Measurements from ENCODE around the gene KDM5B.
"Not testable (repeated sequence)": the region's sequence is repeated elsewhere in the genome, so short reads cannot be mapped to it uniquely, and the experiment has no call there.

KDM5B gene

DNA sequence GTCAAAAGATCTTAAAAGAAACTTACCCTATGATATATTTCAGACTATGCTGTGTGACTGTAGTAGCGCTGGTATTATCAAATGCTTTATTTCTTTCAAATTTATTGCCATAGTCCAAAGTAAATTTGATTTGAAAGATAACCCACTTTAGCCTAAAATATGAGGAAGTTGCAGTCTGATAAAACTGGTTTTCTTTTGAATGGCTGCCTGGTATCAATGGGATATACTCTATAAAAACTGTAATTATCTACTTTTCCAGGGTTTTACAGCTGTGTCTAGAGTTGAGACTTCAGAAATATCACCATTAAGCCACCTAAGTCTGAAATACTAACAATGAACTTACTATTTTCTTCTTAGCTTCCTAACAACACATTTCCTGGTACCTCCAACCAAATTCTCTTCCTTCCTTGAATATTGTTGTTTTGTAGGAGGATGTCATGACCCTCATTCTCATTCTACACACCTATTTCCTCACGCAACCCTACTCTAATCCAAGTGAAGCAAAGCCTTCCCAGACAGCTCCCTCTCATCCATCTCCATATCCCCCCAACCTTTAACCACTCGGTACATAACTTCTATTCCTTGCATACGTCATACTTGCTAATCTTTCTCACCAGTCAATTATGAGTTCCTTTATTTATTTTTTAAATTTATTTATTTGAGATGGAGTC lies 17.0 kb downstream of the KDM5B start:
- DNase-seq: no peak

DNA sequence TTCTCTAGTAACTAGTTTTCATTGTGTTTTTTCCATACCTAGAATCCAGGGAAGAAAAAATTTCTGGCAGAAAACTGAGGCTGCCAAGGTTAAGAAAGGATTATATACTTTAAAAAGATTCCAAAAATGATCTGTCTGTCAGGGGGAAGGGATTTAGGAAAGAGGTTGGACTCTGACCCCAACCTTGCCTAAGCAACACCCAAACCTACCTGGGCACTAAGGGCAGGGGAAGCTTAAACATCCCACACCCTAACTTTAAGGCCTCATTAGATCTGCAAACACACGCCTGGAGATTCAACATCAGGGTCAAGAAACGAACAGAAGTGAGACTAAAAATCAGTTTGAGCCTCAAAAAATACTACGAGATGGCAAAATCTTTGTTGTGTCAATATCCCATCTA lies 19.4 kb downstream of the KDM5B start:
- DNase-seq: no peak

- DNase-seq: no peak
These were observed 21.4 kb downstream of the KDM5B start for GRCh38 chr1:202786804-202787203.

DNA sequence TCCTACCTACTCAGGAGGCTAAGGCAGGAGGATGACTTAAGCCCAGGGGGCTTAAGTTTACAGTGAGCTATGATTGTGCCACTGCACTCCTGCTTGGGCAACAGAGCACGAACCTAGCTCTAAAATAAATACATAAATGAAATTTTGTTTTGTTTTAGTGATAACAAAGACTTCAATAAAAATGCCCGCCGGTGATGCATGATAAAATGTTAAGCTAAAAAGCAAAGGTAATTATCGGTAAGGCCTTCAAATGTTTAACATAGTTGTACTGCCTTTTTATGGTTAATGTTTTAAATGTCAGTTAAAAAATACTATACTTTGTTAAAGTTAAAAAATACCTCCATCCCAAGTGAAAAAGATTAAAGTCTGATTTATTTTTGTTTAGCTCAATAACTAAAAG lies 27.0 kb downstream of the KDM5B start:
- no peak for DNase-seq

DNA sequence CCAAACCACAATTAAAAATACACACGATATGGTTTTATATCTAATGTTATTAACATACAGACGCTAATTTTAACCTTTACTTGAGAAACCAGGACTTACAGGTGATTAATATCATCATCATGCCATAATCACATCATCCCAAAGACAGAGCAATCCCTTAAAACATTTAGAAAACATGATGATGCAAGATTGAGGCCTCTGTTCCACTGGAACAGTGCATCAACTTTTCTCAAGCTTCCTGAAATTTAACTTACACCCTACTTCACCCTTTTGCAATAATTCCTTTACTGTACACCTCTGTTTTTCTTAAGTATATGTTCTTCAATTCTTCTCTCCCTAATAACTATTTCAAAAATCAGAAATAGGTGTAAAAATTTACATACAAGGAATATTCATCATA lies 38.1 kb downstream of the KDM5B start:
- no peak for DNase-seq

DNA sequence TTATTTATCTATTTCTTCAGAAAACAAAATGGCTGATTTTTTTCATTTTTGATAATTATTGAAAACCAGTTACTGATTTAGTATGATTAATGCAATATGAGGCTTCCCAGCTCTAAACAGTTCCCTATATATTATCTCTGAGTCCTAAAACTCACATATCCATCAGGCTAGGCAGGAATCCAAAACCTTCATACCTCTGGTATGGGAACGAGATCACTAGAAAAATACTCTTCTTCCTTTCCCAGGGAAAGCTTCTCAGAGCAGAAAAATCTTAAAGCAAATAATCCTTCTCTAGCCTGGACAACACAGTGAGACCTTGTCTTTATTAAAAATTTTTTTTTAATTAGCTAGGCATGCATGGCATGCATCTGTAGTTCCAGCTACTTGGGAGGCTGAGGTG lies 42.5 kb downstream of the KDM5B start:
- no peak for DNase-seq

- no peak for DNase-seq
These were observed 46.2 kb downstream of the KDM5B start for GRCh38 chr1:202762019-202762418.

GRCh38 chr1:202760589-202760988 lies 47.6 kb downstream of the KDM5B start:
- no peak for DNase-seq

- DNase-seq: no peak
These were observed 51.8 kb downstream of the KDM5B start for GRCh38 chr1:202756391-202756790.

DNA sequence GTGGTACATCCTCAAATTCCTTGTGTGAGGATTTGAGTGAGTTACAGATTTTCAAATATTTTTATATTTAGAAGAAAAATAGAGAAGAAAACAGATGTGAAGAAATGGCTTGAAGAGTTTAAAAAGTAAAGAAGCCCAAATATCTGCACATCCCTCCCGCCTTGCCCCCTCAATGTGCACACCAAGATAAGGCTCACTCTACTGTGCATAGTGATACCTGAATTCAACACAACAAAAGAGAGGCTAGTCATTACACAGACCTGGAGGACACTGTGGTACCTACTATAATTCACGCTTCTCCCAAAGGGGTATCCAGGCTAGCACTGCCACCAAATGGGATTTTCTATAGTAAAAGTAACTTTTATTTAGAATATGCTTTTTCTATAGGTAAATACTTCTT lies 53.9 kb downstream of the KDM5B start:
- no peak for DNase-seq

DNA sequence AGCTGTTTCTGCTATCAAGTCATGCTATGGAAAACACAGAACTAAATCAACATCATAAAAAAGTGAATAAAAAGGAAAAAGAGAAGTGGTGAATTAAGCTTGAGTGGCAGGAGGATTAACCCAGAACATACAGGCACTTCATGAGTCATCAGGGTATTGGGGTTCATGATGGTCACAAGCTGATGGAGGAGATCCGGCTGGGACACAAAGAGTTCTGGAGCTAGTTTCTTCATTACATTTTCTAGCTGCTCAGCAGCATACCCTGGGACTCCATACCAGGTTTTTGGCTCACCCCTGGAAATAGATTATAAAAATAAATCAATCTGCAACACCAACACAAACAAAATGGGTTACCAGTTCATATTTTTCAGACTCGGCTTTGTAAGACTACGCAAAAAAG lies 55.4 kb downstream of the KDM5B start:
- DNase-seq: no peak

DNA sequence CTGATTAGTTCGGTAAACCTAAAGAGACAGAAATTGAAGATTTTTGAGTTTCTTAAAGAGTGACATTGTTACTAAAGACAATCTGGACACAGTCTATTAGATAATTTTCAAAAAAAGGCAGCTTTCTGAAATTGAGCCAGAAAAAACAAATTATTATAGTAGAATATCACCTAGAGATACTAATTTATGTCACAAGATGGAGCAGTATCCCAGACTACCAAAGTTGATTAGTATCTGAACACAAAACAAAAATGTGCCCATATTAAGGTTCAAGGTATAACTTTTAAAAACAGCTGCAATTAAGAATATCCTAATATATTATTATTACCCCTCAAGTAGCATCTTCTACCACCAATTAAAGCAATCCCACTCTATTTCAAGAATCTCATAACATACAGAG lies 57.5 kb downstream of the KDM5B start:
- no peak for DNase-seq

- no peak for DNase-seq
These were observed 58.2 kb downstream of the KDM5B start for GRCh38 chr1:202750024-202750423.

DNA sequence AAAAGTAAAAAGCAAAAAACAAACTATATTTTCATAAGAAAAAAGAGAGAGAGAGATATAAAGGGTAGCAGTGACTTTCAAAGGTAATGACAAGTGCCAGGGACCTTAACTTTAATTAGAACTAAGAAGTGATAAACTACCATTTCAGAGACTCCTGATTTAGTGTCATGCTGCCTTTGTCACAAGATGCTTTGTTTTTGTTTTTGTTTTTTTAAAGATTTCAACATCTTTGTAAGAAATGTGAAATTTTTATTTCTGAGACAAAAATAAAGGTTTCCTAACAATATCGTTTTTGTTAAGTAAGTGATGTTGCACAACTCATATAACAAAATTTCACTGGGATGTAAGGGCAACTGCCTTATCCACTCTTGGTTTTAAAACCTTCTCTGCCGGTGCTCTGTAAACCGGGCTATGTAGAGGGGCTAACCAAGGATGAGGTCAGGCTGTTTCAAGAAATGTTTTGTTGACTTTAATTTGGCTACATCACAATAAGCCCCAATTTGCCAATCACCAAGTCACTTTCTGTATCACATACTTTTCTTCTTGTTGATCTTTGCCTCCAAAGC lies 62.8 kb downstream of the KDM5B start:
- no peak for DNase-seq

GRCh38 chr1:202744770-202745169 lies 63.5 kb downstream of the KDM5B start:
- DNase-seq: not testable (repeated sequence)

DNA sequence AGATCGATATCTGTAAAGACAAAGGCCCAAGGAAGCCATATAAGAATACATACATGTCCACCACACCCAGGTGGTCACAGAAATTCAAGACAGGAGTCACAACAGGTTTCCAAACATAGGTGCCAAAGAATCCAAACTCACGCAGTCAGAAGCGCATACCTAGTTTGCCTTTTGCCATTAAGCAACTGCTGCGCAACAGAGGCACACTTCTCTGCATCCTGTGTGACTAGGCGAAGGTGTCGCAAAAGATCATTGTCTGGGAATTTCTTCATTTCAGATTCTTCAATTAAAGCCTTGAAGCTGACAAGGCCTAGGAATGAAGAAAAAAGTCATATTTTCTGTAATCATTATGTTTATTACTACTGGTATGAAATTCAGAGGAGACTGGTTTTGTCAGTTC lies 65.7 kb downstream of the KDM5B start:
- DNase-seq: no peak

DNA sequence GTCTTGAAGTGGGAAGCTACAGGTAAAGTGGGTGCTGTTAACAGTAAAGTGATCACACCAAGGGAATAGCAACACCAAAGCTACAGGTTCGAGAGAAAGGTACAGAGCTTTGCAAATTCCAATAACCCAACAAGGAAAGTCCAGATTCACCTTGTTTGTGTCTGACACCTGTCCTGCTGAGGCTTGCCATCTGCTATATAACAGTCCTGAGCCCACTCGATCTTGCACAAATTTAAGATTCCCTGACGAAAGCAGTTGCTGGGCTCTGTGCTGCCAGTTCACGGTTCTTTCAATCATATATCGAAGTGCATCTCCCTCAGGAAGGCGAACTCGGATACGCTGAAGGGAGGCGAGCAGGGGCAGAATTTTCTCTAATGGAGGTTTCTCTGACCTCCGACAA lies 75.0 kb downstream of the KDM5B start:
- DNase-seq: no peak

DNA sequence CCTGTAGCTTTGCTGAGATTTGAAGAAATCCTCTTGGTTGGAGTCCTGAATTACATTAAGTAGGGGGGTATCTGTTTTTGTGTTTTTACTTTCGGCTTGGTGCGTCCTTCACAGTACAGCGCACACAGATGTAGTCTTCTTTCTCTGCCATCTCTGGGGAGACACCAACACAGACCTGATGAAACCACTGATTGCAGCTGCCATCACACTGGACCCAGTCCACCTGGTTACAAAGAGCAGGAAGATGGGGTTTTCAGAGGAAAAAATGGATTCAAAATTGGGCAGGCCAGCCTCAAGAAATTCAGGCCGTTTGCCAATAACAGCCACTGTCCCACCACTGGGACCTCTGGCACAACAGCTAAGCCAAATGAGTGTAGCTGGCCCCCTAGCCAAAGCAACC lies 79.3 kb downstream of the KDM5B start:
- no peak for DNase-seq

DNA sequence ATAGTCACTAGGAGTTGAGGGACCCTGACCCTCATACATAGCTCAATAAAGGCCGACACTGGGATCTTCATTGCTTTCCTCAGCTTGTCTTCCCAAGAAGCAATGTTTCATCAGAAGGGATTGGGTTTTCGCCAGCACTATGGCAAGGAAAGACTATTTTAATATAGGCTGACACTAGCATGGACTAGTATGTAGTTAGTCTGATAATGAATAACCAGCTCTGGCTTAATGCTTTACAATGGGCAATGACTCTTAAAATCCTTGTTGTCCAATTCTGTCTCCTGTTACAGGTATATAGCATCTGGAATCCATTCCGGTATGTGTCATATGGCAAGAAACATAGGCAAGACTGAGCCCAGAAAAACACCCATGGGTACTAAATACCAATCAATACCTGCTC lies 82.7 kb downstream of the KDM5B start:
- no peak for DNase-seq

DNA sequence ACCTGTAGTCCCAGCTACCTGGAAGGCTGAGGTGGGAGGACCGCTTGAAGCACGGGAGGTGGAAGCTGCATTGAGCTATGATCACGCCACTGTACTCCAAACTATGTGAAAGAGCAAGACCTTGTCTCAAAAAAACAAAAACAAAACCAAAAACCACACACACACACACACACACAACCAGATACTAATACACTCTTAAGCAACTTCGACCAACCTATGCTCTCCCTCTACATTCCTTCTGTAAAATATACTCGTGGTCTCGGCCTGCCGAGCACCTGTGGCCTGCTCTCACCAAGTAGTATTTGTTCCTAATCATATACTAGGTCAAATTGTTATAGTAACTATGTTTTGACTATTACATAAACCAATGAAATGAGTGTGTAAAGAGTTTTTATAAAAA lies 84.5 kb downstream of the KDM5B start:
- no peak for DNase-seq

DNA sequence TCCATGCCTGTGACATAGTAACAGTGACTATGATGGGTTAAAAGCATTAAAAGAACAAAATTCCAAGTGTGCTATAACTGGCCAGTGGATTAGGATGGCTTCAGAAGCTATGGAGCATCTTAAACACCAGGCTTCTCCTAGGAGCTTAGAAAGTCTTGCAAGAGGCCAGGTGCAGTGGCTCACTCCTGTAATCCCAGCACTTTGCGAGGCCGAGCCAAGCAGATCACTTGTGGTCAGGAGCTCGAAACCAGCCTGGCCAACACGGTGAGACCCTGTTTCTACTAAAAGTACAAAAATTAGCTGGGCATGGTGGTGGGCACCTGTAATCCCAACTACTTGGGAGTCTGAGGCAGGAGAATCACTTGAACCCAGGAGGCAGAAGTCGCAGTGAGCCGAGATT lies 85.2 kb downstream of the KDM5B start:
- not testable (repeated sequence) for DNase-seq

DNA sequence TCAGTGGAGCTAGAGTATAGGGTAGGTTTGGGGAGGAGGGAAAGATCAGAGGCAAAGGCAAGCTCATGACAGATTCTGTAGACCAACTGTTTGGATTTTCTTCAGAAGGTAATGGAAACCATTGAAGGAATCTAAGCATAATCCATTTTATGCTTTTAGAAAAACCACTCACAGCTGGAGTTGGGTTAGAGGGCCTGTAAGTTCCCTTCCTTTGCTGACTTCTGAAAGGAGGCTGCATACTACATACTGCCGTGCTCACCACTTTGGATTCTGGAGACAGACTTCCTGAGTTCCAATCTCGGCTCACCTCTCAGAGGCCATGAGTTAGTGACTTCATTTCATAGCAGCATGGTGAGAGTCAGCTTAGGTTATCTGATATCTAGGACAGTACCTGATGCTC lies 91.6 kb downstream of the KDM5B start:
- no peak for DNase-seq

- not testable (repeated sequence) for DNase-seq
These were observed 94.0 kb downstream of the KDM5B start for GRCh38 chr1:202714202-202714601.

GRCh38 chr1:202713110-202713509 lies 95.1 kb downstream of the KDM5B start:
- no peak for DNase-seq

GRCh38 chr1:202711949-202712635 lies 96.1 kb downstream of the KDM5B start:
- no peak for DNase-seq

Data from KG1 (cell line).